SK-N-SH treated with all-trans-retinoic acid at 6 μM for 48 hours (cell line): ENCODE results near the gene TMEM208.

Source experiments
- ATAC-seq: fragments of 200-7000 bp; cut with Tn5 transposase; 3 replicates; pipeline ENCODE4 v1.9.1; 2020; ENCODE audit warnings: mild to moderate bottlenecking, moderate library complexity
- ARNTL ChIP-seq: fragments of 450-650 bp; formaldehyde crosslinking; IDR thresholded peaks from 2 replicates; pipeline ENCODE4 v1.5.0; 2020; ENCODE audit warnings: low read depth, mild to moderate bottlenecking, moderate library complexity, borderline replicate concordance
- BACH2 ChIP-seq: fragments of 250-450 bp; sonication (Bioruptor Pico); IDR thresholded peaks from 2 replicates; pipeline ENCODE4 v1.9.0; 2021; ENCODE audit warnings: mild to moderate bottlenecking, borderline replicate concordance
- CSDC2 ChIP-seq: fragments of 250-450 bp; sonication (Bioruptor Pico); IDR thresholded peaks from 2 replicates; pipeline ENCODE4 v1.5.0; 2020; ENCODE audit warnings: mild to moderate bottlenecking, moderate library complexity
- ESRRG ChIP-seq: fragments of 250-450 bp; sonication (Bioruptor Pico); IDR thresholded peaks from 2 replicates; pipeline ENCODE4 v1.6.1; 2021; ENCODE audit warnings: mild to moderate bottlenecking
- GLIS3 ChIP-seq: fragments of 250-450 bp; sonication (Bioruptor Pico); IDR thresholded peaks from 2 replicates; pipeline ENCODE4 v1.5.0; 2020; ENCODE audit warnings: mild to moderate bottlenecking, moderate library complexity
- OSR1 ChIP-seq: fragments of 250-450 bp; sonication (Bioruptor Pico); IDR thresholded peaks from 2 replicates; pipeline ENCODE4 v1.8.0; 2022; ENCODE audit warnings: moderate library complexity, mild to moderate bottlenecking, inconsistent platforms
- PPARA ChIP-seq: fragments of 250-450 bp; sonication (Bioruptor Pico); IDR thresholded peaks from 2 replicates; pipeline ENCODE4 v1.5.0; 2020; ENCODE audit warnings: mild to moderate bottlenecking, borderline replicate concordance
- RARB ChIP-seq: fragments of 250-450 bp; sonication (Bioruptor Pico); IDR thresholded peaks from 2 replicates; pipeline ENCODE4 v1.8.0; 2021; ENCODE audit warnings: mild to moderate bottlenecking, moderate library complexity
- SNAI2 ChIP-seq: fragments of 250-450 bp; sonication (Bioruptor Pico); IDR thresholded peaks from 2 replicates; pipeline ENCODE4 v1.5.0; 2020; ENCODE audit warnings: mild to moderate bottlenecking, moderate library complexity
- TCF4 ChIP-seq: fragments of 250-450 bp; sonication (Bioruptor Pico); IDR thresholded peaks from 2 replicates; pipeline ENCODE4 v1.8.0; 2021; ENCODE audit warnings: mild to moderate bottlenecking, moderate library complexity, borderline replicate concordance
- TOX ChIP-seq: fragments of 250-450 bp; sonication (Bioruptor Pico); IDR thresholded peaks from 2 replicates; pipeline ENCODE4 v1.8.0; 2021; ENCODE audit warnings: mild to moderate bottlenecking, moderate library complexity, borderline replicate concordance
- ZFP3 ChIP-seq: fragments of 250-450 bp; sonication (Bioruptor Pico); IDR thresholded peaks from 2 replicates; pipeline ENCODE4 v1.5.0; 2020; ENCODE audit warnings: mild to moderate bottlenecking, moderate library complexity
- ZNF565 ChIP-seq: fragments of 450-650 bp; formaldehyde crosslinking; conservative IDR thresholded peaks from 2 replicates; pipeline ENCODE4 v1.5.0; 2020; ENCODE audit warnings: low read depth, mild to moderate bottlenecking, moderate library complexity
- ZNF70 ChIP-seq: fragments of 450-650 bp; formaldehyde crosslinking; IDR thresholded peaks from 2 replicates; pipeline ENCODE4 v1.5.0; 2020; ENCODE audit warnings: mild to moderate bottlenecking, moderate library complexity
- ZNF8 ChIP-seq: fragments of 450-650 bp; formaldehyde crosslinking; IDR thresholded peaks from 2 replicates; pipeline ENCODE4 v1.5.0; 2020; ENCODE audit warnings: mild to moderate bottlenecking, moderate library complexity
- TF ChIP-seq, protein P1 (sequence below): fragments of 250-450 bp; sonication (Bioruptor Pico); IDR thresholded peaks from 2 replicates; pipeline ENCODE4 v1.8.0; 2021; ENCODE audit warnings: low read depth, mild to moderate bottlenecking, moderate library complexity, borderline replicate concordance
- TF ChIP-seq, protein P2 (sequence below): fragments of 250-450 bp; sonication (Bioruptor Pico); IDR thresholded peaks from 2 replicates; pipeline ENCODE4 v1.5.0; 2020; ENCODE audit warnings: mild to moderate bottlenecking, moderate library complexity
- TF ChIP-seq, protein P3 (sequence below): fragments of 250-450 bp; sonication (Bioruptor Pico); IDR thresholded peaks from 2 replicates; pipeline ENCODE4 v1.8.0; 2020; ENCODE audit warnings: mild to moderate bottlenecking, moderate library complexity, borderline replicate concordance
- TF ChIP-seq, protein P4 (sequence below): fragments of 250-450 bp; sonication (Bioruptor Pico); IDR thresholded peaks from 2 replicates; pipeline ENCODE4 v1.5.1; 2020; ENCODE audit warnings: low read depth, mild to moderate bottlenecking, moderate library complexity
- TF ChIP-seq, protein P5 (sequence below): fragments of 250-450 bp; sonication (Bioruptor Pico); IDR thresholded peaks from 2 replicates; pipeline ENCODE4 v1.5.1; 2021; ENCODE audit warnings: mild to moderate bottlenecking, moderate library complexity

Gene TMEM208

DNA sequence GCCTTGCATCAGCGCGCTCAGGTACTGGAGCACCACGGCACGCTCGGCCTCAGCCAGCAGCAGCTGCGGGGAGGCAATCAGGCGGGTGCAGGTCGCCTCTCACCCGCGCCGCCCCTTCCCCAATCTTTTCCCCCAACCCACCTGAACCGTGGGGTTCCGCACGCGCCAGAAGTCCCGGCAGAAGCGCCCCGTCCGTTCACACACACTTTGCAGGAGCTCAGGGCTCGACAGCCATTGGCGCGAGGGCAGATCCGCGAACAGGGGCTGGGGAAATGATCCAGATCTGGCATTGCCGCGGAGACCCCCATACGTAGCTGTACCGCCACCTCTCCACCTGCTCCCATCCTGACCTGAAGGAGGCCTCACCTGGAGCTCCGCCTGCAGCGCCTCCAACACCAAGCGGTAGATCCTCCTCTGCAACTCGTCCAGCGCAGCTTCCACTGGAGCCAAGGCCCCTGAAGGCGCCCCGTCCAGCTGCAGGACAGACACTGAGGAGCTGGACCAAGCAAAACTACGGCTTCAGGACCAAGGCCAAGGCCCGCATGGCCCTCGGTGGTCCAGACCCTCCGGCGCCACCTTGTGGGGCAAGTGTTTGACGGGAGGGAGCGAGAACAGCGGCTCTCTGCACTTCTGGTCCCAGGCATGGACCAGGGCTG lies 41.8 kb upstream of the TMEM208 start:
- TF ChIP-seq, protein P1, sequence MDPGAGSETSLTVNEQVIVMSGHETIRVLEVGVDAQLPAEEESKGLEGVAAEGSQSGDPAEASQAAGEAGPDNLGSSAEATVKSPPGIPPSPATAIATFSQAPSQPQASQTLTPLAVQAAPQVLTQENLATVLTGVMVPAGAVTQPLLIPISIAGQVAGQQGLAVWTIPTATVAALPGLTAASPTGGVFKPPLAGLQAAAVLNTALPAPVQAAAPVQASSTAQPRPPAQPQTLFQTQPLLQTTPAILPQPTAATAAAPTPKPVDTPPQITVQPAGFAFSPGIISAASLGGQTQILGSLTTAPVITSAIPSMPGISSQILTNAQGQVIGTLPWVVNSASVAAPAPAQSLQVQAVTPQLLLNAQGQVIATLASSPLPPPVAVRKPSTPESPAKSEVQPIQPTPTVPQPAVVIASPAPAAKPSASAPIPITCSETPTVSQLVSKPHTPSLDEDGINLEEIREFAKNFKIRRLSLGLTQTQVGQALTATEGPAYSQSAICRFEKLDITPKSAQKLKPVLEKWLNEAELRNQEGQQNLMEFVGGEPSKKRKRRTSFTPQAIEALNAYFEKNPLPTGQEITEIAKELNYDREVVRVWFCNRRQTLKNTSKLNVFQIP: no peak
- no peak for TF ChIP-seq ZNF565
- TF ChIP-seq, protein P2, sequence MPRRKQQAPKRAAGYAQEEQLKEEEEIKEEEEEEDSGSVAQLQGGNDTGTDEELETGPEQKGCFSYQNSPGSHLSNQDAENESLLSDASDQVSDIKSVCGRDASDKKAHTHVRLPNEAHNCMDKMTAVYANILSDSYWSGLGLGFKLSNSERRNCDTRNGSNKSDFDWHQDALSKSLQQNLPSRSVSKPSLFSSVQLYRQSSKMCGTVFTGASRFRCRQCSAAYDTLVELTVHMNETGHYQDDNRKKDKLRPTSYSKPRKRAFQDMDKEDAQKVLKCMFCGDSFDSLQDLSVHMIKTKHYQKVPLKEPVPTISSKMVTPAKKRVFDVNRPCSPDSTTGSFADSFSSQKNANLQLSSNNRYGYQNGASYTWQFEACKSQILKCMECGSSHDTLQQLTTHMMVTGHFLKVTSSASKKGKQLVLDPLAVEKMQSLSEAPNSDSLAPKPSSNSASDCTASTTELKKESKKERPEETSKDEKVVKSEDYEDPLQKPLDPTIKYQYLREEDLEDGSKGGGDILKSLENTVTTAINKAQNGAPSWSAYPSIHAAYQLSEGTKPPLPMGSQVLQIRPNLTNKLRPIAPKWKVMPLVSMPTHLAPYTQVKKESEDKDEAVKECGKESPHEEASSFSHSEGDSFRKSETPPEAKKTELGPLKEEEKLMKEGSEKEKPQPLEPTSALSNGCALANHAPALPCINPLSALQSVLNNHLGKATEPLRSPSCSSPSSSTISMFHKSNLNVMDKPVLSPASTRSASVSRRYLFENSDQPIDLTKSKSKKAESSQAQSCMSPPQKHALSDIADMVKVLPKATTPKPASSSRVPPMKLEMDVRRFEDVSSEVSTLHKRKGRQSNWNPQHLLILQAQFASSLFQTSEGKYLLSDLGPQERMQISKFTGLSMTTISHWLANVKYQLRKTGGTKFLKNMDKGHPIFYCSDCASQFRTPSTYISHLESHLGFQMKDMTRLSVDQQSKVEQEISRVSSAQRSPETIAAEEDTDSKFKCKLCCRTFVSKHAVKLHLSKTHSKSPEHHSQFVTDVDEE: no peak
- no peak for TF ChIP-seq RARB (CRISPR knock-in tag)
- TF ChIP-seq ESRRG: no peak
- no peak for TF ChIP-seq OSR1
- TF ChIP-seq PPARA (CRISPR knock-in tag): no peak
- TF ChIP-seq, protein P3, sequence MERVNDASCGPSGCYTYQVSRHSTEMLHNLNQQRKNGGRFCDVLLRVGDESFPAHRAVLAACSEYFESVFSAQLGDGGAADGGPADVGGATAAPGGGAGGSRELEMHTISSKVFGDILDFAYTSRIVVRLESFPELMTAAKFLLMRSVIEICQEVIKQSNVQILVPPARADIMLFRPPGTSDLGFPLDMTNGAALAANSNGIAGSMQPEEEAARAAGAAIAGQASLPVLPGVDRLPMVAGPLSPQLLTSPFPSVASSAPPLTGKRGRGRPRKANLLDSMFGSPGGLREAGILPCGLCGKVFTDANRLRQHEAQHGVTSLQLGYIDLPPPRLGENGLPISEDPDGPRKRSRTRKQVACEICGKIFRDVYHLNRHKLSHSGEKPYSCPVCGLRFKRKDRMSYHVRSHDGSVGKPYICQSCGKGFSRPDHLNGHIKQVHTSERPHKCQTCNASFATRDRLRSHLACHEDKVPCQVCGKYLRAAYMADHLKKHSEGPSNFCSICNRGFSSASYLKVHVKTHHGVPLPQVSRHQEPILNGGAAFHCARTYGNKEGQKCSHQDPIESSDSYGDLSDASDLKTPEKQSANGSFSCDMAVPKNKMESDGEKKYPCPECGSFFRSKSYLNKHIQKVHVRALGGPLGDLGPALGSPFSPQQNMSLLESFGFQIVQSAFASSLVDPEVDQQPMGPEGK (CRISPR knock-in tag): no peak
- no peak for TF ChIP-seq ZFP3 (CRISPR knock-in tag)
- TF ChIP-seq GLIS3 (CRISPR knock-in tag): no peak
- TF ChIP-seq CSDC2: no peak

DNA sequence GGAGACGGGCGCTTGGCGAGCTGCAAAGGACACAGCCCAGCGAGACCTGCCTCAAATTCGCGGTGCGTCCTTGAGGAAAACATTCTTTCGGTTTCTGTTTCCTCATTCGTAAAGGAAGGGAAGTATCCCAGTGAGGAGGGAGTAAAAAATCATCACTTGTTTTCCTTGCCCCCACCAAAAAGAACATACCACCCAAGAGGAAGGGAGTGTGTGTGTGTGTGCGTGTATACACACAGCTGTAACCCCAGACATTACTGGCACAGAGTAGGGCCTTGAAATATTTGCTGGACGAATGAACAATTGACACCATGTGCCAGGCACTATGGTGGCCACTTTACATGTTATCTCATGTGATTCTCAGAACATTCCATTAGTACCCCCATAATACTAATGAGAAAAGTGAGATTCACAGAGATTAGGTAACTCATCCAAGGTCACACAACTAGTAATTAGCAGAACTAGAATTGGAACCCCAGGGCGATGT lies 41.2 kb upstream of the TMEM208 start:
- TF ChIP-seq CSDC2: no peak
- TF ChIP-seq ZNF70 (CRISPR knock-in tag): no peak
- ATAC-seq: no peak

More for the DNA sequence above, 41.8 kb upstream of the TMEM208 start:
- peak; percentile 62 for ATAC-seq

DNA sequence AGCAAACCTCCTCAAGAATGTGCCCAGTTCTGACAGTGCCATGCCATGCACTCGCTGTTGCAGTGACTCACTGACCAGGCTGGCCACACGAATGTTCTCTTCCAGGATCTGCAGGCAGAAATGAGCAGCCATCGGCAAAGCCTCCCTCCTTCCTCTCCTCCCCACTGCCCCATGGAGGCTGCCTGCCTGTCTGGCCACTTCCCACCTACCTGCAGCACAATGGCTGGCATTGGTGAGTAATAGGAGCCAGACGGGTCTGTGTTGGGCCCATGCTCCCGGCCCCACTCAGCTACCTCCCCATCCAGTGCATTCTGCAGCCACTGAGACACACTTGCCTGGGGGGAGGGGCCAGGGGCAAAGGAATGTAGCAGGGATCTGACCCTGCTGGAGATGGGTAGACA lies 40.4 kb upstream of the TMEM208 start:
- no peak for TF ChIP-seq ESRRG
- no peak for TF ChIP-seq SNAI2 (CRISPR knock-in tag)
- no peak for TF ChIP-seq TCF4
- no peak for TF ChIP-seq TOX (CRISPR knock-in tag)
- TF ChIP-seq, protein P1: no peak
- TF ChIP-seq, protein P4, sequence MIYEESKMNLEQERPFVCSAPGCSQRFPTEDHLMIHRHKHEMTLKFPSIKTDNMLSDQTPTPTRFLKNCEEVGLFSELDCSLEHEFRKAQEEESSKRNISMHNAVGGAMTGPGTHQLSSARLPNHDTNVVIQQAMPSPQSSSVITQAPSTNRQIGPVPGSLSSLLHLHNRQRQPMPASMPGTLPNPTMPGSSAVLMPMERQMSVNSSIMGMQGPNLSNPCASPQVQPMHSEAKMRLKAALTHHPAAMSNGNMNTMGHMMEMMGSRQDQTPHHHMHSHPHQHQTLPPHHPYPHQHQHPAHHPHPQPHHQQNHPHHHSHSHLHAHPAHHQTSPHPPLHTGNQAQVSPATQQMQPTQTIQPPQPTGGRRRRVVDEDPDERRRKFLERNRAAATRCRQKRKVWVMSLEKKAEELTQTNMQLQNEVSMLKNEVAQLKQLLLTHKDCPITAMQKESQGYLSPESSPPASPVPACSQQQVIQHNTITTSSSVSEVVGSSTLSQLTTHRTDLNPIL (CRISPR knock-in tag): no peak
- TF ChIP-seq, protein P5, sequence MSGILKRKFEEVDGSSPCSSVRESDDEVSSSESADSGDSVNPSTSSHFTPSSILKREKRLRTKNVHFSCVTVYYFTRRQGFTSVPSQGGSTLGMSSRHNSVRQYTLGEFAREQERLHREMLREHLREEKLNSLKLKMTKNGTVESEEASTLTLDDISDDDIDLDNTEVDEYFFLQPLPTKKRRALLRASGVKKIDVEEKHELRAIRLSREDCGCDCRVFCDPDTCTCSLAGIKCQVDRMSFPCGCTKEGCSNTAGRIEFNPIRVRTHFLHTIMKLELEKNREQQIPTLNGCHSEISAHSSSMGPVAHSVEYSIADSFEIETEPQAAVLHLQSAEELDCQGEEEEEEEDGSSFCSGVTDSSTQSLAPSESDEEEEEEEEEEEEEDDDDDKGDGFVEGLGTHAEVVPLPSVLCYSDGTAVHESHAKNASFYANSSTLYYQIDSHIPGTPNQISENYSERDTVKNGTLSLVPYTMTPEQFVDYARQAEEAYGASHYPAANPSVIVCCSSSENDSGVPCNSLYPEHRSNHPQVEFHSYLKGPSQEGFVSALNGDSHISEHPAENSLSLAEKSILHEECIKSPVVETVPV (CRISPR knock-in tag): no peak
- no peak for TF ChIP-seq ZNF8 (CRISPR knock-in tag)
- no peak for TF ChIP-seq BACH2
- TF ChIP-seq ARNTL: no peak
- no peak for TF ChIP-seq OSR1
- TF ChIP-seq ZNF70 (CRISPR knock-in tag): no peak
- peak; percentile 23 for ATAC-seq
